ENCODE measurements around the gene CST1.
"Not testable (repeated sequence)": the region's sequence is repeated elsewhere in the genome, so short reads cannot be mapped to it uniquely, and the experiment has no call there.

CST1 gene

GRCh38 chr20:23746321-23746720 is 4.4 kb downstream of the CST1 start:
- no peaks in the 10 kb centered on the region for H3K27me3 ChIP-seq (ENCODE audit: insufficient read depth, low read length, poor library complexity, severe bottlenecking)
- no peaks in the 10 kb centered on the region for H4K20me1 ChIP-seq (ENCODE audit: insufficient read depth, low read length, poor library complexity, severe bottlenecking)
- no peaks in the 10 kb centered on the region for H3K9me3 ChIP-seq (ENCODE audit: insufficient read depth, low read depth, low read length)
- TF ChIP-seq, protein P1, sequence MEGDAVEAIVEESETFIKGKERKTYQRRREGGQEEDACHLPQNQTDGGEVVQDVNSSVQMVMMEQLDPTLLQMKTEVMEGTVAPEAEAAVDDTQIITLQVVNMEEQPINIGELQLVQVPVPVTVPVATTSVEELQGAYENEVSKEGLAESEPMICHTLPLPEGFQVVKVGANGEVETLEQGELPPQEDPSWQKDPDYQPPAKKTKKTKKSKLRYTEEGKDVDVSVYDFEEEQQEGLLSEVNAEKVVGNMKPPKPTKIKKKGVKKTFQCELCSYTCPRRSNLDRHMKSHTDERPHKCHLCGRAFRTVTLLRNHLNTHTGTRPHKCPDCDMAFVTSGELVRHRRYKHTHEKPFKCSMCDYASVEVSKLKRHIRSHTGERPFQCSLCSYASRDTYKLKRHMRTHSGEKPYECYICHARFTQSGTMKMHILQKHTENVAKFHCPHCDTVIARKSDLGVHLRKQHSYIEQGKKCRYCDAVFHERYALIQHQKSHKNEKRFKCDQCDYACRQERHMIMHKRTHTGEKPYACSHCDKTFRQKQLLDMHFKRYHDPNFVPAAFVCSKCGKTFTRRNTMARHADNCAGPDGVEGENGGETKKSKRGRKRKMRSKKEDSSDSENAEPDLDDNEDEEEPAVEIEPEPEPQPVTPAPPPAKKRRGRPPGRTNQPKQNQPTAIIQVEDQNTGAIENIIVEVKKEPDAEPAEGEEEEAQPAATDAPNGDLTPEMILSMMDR (conservative IDR thresholded peaks at IDR 0.05; ENCODE audit: low read length) = no peak
- TF ChIP-seq EZH2phosphoT487 (IDR thresholded peaks at IDR 0.05; ENCODE audit: borderline replicate concordance) = no peak
- H3K9me2 ChIP-seq (replicated peaks; ENCODE audit: low read depth, low read length) = no peaks in the 10 kb centered on the region
- H3K4me1 ChIP-seq (ENCODE audit: insufficient read depth, low read length, poor library complexity, severe bottlenecking) = no peaks in the 10 kb centered on the region
- no peak overlapping the region for H3K9ac ChIP-seq (ENCODE audit: low read depth, low read length, poor library complexity, severe bottlenecking)
- H3K4me3 ChIP-seq (ENCODE audit: low read length, poor library complexity, severe bottlenecking) = no peak overlapping the region
- no peaks in the 10 kb centered on the region for H3K36me3 ChIP-seq (ENCODE audit: insufficient read depth, low read length)
- H3F3A ChIP-seq (ENCODE audit: low read depth) = no peaks in the 10 kb centered on the region
- H2AFZ ChIP-seq (ENCODE audit: low read length) = no peak overlapping the region
- no peaks in the 10 kb centered on the region for H3K79me2 ChIP-seq (ENCODE audit: insufficient read depth, low read length)
- H3K4me2 ChIP-seq (ENCODE audit: low read depth, low read length, poor library complexity, severe bottlenecking) = no peak overlapping the region

DNA sequence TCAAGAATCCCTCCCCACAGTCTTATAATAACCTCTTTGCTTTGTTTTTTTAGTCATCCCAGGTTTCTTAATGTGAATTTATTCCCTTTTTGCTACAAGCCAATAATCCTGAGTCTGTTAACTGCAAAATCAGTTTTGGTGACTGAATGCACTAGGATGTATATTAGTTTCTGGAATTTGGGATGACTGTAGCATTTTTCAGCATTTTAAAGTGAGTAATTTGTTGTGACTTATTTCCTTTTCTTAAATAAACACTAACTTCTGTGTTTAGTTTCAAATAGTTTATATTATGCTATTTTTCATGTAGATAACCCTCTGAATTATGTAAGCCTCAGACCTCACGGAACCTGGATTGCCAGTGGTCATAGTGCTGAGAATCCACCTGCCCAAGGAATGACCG is 5.5 kb downstream of the CST1 start:
- no peaks in the 10 kb centered on the region for H3F3A ChIP-seq (ENCODE audit: low read depth)

DNA sequence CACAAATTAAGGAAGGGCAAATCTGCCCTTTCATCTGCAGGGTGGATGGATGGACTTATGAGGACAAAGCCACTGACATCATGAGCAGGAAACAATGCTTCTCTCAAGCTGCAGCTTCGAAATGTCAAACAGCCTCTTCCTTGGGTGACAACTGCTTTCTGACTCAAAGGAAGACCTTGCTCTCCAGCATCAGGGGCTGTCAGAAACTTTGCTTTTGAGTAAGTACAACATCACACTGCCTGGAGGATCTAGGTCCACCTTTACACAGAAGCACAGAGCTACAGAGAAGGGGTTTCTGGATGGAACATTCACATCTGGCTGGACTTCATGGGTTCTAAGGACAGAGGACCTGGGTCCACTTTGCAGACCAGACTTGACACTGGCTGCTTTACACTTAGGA is 5.9 kb downstream of the CST1 start:
- H2AFZ ChIP-seq (ENCODE audit: low read length) = no peak overlapping the region
- no peak overlapping the region for H3K9ac ChIP-seq (ENCODE audit: low read depth, low read length, poor library complexity, severe bottlenecking)
- H3F3A ChIP-seq (ENCODE audit: low read depth) = no peaks in the 10 kb centered on the region
- H3K9me3 ChIP-seq (ENCODE audit: insufficient read depth, low read depth, low read length) = no peaks in the 10 kb centered on the region
- H3K4me1 ChIP-seq (ENCODE audit: insufficient read depth, low read length, poor library complexity, severe bottlenecking) = no peaks in the 10 kb centered on the region
- H3K9me2 ChIP-seq (replicated peaks; ENCODE audit: low read depth, low read length) = no peaks in the 10 kb centered on the region
- H4K20me1 ChIP-seq (ENCODE audit: insufficient read depth, low read length, poor library complexity, severe bottlenecking) = no peaks in the 10 kb centered on the region
- no peak overlapping the region for H3K4me3 ChIP-seq (ENCODE audit: low read length, poor library complexity, severe bottlenecking)
- no peaks in the 10 kb centered on the region for H3K79me2 ChIP-seq (ENCODE audit: insufficient read depth, low read length)
- no peaks in the 10 kb centered on the region for H3K27me3 ChIP-seq (ENCODE audit: insufficient read depth, low read length, poor library complexity, severe bottlenecking)
- no peaks in the 10 kb centered on the region for H3K36me3 ChIP-seq (ENCODE audit: insufficient read depth, low read length)
- no peak for TF ChIP-seq EZH2phosphoT487 (IDR thresholded peaks at IDR 0.05; ENCODE audit: borderline replicate concordance)
- TF ChIP-seq, protein P1 (conservative IDR thresholded peaks at IDR 0.05; ENCODE audit: low read length) = no peak
- no peak overlapping the region for H3K4me2 ChIP-seq (ENCODE audit: low read depth, low read length, poor library complexity, severe bottlenecking)

More for the DNA sequence above, 5.5 kb downstream of the CST1 start:
- Histone ChIP-seq H3K4me1 (ENCODE audit: insufficient read depth, low read length, poor library complexity, severe bottlenecking) (no peaks in the 10 kb centered on the region), H4K20me1 (ENCODE audit: insufficient read depth, low read length, poor library complexity, severe bottlenecking) (no peaks in the 10 kb centered on the region), H3K4me2 (ENCODE audit: low read depth, low read length, poor library complexity, severe bottlenecking) (no peak overlapping the region), H3K36me3 (ENCODE audit: insufficient read depth, low read length) (no peaks in the 10 kb centered on the region), H3K79me2 (ENCODE audit: insufficient read depth, low read length) (no peaks in the 10 kb centered on the region), H2AFZ (ENCODE audit: low read length) (no peak overlapping the region), H3K9me3 (ENCODE audit: insufficient read depth, low read depth, low read length) (no peaks in the 10 kb centered on the region), H3K27me3 (ENCODE audit: insufficient read depth, low read length, poor library complexity, severe bottlenecking) (no peaks in the 10 kb centered on the region), H3K9me2 (replicated peaks; ENCODE audit: low read depth, low read length) (no peaks in the 10 kb centered on the region), H3K4me3 (ENCODE audit: low read length, poor library complexity, severe bottlenecking) (no peak overlapping the region), H3K9ac (ENCODE audit: low read depth, low read length, poor library complexity, severe bottlenecking) (no peak overlapping the region)
- TF ChIP-seq, protein P1 (conservative IDR thresholded peaks at IDR 0.05; ENCODE audit: low read length) = no peak
- TF ChIP-seq EZH2phosphoT487 (IDR thresholded peaks at IDR 0.05; ENCODE audit: borderline replicate concordance) = no peak

DNA sequence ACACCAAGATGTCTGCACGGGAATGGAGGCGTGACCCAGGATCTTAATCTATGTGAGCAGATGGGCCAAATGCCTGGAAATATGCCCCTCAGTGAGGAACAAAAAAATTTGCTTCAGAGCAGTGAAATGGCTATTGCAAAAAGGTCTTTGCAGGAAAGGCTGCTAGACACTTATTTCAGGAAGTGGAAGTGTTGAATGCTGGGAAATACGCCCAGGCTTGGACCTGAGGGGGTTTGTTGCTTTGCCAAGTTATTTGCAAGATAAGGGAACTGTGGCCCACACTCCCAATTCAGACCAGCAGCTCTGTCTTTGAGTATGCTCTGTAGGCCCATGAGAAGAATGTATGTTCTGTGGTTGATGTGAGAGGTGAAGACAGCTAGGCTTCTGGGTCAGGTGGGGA is 15.3 kb downstream of the CST1 start:
- not testable (repeated sequence) for H3K4me2 ChIP-seq (ENCODE audit: low read depth, low read length, poor library complexity, severe bottlenecking); H3K4me1 ChIP-seq (ENCODE audit: insufficient read depth, low read length, poor library complexity, severe bottlenecking); H3K36me3 ChIP-seq (ENCODE audit: insufficient read depth, low read length); H3K9me3 ChIP-seq (ENCODE audit: insufficient read depth, low read depth, low read length); H3K9ac ChIP-seq (ENCODE audit: low read depth, low read length, poor library complexity, severe bottlenecking); H3K4me3 ChIP-seq (ENCODE audit: low read length, poor library complexity, severe bottlenecking); H3K79me2 ChIP-seq (ENCODE audit: insufficient read depth, low read length); H2AFZ ChIP-seq (ENCODE audit: low read length); H3K9me2 ChIP-seq (replicated peaks; ENCODE audit: low read depth, low read length); H4K20me1 ChIP-seq (ENCODE audit: insufficient read depth, low read length, poor library complexity, severe bottlenecking); H3F3A ChIP-seq (ENCODE audit: low read depth); H3K27me3 ChIP-seq (ENCODE audit: insufficient read depth, low read length, poor library complexity, severe bottlenecking)

DNA sequence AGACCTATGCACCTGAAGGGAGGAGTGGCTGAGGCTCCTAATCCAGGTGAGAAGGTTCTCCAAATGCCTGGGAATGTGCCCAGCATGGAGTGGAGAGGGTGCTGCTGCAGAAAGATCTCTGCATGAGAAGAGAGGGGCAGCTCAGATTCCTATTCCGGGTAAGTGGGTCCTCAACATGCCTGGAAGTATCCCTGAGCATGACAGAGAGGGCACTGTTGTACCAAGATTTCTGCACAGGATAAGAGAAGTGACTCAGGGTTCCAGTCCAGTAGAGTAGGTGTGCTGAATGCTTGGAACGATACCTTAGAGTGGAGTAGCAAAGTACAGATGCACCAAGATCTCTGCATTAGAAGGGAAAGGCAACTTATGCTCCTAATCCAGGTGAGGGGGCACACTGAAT is 15.8 kb downstream of the CST1 start:
- H4K20me1 ChIP-seq (ENCODE audit: insufficient read depth, low read length, poor library complexity, severe bottlenecking); H3K9me3 ChIP-seq (ENCODE audit: insufficient read depth, low read depth, low read length); H3K9me2 ChIP-seq (replicated peaks; ENCODE audit: low read depth, low read length); H3K27me3 ChIP-seq (ENCODE audit: insufficient read depth, low read length, poor library complexity, severe bottlenecking); H2AFZ ChIP-seq (ENCODE audit: low read length); H3K4me3 ChIP-seq (ENCODE audit: low read length, poor library complexity, severe bottlenecking); H3K4me1 ChIP-seq (ENCODE audit: insufficient read depth, low read length, poor library complexity, severe bottlenecking); H3K36me3 ChIP-seq (ENCODE audit: insufficient read depth, low read length); H3K4me2 ChIP-seq (ENCODE audit: low read depth, low read length, poor library complexity, severe bottlenecking); H3K79me2 ChIP-seq (ENCODE audit: insufficient read depth, low read length); H3K9ac ChIP-seq (ENCODE audit: low read depth, low read length, poor library complexity, severe bottlenecking); H3F3A ChIP-seq (ENCODE audit: low read depth): not testable (repeated sequence)
